Activated CD4-positive, alpha-beta T cell treated with anti-CD3 and anti-CD28 coated beads for 48 hours (primary cell): ENCODE data around the gene ADO.

Source experiments
- DNase-seq: peaks from one replicate; pipeline ENCODE4 v3.0.0-alpha.2; 2020

Gene ADO

DNA sequence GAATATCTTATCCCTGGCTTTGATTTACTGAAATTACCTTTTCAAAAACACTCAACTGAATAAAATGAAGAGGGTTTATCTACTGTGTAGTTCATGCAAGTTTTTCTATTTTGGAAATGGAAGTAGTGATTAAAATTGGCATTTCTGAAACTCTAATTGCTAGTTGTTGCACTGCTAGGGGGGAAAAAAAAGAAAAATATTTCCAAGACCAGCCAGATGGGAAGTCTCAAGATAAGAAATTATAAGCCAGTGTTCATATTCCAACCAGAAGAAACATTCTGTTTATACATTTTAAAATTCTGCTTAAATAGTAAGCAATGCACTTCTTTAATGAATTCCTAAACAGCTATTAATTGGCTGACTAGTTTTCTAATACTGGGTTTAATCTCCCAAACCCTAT is 9.4 kb upstream of the ADO start:
- DNase-seq: no peak

DNA sequence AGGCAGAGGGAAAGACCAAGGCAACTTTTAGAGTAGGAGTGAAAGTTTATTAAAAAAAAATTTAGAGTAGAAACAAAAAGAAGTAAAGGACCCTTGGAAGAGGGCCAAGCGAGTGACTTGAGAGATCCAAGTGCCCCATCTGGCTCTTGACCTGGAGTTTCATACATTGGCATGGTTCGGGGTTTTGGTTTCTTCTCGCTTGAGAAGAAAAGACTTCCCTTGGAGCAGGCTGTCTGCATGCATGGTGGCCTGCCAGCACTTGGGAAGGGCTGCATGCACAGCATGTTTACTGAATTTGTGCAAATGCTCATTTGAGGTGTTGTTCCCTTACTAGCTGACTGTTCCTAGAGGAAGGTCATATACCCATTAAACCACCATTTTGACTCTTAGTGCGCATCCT is 8.8 kb upstream of the ADO start:
- no peak for DNase-seq

DNA sequence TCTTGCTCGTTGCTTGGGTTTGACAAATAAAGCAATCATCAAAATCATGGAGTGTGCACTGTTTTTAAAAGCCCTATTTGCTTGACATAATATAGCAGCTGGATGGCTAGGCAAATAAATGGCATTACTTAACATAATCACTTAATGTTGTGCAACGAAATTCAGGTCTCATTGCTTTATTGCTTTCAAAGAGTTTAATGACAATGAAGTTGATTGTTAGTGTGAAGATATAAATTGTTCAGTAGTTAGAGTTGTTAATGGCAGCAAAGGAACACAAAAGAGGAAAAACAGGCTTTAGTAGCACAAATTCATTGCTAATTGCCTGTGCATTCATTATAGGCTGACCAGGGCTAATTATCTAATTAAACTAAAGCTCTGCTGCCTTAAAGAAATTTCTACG is 7.6 kb upstream of the ADO start:
- DNase-seq: no peak

DNA sequence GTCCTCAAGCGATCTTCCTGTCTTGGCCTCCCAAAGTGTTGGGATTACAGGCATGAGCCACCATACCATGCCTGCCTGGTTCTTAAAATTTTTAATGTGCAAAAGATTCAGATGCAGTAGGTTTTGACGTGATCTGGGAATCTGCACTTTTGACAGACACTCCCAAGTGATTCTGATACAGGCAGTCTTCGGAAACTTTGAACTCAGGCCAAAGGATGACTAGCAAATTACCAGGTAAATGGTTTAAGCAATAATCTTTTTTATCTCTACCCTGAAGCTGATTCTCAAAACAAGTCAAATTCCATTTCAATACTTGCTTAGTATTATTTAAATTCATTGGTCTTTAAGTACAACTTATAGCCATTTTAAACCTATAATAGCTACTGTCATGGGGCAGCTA is 2.6 kb upstream of the ADO start:
- no peak for DNase-seq

DNA sequence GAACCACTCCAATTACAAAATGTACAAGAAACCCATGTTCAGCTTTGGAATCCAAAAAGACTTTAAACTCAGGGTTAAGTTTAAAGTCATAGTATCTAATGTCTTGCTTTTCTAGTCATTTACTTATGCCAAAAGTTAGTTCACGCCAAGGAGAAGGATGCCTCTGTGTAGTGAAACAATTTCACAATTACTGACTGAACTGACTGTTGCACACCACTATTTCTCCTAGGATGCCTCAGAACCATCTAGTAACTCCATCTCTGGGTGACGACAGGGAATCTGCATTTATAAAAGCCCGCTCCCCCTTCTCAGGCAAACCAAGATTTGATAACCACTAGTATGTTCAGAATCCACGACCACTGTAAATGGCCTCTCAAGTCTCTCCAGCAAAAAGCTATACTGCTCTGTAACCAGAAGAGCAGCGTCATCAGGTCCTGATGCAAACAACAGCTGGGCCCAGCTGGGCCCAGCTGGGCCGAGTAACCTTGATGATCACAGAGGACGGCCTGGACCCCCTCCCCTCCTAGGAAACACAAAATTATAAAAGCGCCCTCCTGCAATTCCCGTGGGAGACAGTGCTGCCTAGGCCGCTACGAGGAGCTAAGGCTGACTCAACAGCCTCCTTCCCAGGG is 680 bp upstream of the ADO start:
- DNase-seq: no peak

DNA sequence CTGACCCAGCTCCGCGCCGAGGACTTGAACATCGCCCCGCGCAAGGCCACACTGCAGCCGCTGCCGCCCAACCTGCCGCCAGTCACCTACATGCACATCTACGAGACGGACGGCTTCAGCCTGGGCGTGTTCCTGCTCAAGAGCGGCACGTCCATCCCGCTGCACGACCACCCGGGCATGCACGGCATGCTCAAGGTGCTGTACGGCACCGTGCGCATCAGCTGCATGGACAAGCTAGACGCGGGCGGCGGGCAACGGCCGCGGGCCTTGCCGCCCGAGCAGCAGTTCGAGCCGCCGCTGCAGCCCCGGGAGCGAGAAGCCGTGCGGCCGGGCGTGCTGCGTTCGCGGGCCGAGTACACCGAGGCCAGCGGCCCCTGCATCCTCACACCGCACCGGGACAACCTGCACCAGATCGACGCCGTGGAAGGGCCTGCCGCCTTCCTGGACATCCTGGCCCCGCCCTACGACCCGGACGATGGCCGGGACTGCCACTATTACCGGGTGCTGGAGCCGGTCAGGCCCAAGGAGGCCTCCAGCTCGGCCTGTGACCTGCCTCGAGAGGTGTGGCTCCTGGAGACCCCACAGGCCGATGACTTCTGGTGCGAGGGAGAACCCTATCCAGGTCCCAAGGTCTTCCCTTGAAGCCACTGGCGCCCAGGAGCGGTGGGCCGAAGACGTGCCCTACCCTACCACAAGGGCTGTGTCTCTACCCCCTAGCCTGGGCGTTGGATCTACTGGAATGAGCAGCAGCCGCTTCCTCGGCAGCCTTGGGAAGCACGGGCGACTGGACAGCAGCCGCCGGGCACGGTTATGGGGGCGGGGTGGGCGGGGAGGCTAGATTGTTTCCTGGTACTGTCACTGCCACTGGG is 945 bp downstream of the ADO start:
- DNase-seq: peak; percentile 20

DNA sequence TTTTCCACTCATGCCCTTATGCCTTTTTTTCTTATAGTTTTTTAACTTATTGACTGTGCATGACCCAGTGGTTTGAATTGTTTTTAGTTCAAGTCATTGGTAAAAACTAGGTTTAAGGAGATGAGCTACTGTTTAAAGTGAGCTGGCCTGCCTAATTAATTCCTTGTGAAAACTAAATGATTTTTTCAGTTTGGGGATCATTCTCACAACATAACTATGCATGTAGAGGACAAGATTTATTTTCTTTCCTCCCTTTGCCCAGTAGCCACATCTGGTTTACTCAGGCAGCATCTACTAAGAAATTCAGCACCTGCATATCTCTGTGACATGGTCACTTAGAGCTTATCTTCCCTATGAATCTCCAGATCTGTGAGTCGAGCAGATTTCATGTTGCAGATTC is 1.7 kb downstream of the ADO start:
- no peak for DNase-seq

DNA sequence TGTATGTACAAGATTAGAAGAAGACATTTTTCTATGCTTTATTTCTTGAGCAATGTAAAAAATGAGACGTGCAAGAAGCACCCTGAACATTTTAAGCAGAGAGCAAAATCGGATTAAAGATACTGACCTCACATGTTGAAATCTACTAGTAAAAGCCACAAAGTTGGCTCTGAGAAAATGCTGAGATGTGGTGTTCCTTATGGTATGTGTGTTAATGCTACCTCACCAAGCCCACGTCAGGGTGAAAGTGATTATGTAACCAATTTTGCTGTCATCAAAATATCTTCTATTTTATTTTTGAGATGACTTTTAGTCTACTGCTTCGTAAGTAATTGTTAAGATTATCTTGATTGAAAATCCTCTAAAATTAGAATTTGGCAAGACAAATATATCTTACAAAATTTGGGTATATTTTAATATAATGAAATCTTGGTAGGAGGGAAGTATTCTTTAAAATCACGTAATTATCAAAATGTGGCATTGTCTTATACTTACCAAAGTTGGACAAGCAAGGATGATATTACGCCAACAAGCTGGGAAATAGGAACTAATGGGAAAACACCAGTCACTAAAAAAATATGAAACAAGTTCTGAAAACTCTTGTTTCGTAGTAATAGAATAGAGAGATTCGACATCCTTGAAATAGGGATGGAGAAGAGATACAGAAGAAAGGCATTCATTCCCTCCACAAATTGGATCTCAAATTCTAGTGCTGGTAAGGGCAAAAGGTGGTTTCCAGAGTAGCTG is 5.8 kb downstream of the ADO start:
- no peak for DNase-seq

DNA sequence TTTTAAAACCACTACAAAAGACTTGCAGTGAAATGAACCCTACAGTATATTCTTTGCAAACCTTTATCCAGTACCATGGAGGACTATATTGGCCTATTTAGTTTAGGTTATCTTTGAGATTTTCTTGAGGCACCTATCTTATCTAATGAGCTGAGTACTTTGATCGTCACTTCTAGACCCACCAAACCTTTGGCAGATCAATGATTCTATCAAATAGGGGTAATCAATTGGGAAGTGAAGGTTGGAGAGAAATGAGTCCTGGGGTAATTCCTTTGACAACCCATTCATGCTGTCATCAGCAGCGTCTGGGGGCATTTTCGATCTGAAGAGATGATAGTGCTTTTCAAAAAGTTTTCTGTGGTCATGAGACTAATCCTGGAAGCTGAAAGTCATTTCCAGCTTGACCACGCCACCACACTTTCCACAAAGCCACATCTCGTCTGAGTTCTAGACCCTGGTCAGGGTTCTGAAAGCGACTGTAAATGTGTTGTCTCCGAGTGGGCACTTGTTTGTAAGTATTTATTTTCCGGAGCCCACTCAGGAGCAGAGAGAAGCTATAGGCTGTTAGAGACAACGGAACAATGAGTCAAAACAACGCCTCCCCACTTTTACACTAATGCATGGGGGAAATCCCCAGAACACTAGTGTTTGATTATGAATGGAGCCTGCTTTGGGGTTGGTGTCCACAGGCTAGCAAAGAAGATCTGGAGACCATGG is 6.8 kb downstream of the ADO start:
- peak; percentile 87 for DNase-seq

DNA sequence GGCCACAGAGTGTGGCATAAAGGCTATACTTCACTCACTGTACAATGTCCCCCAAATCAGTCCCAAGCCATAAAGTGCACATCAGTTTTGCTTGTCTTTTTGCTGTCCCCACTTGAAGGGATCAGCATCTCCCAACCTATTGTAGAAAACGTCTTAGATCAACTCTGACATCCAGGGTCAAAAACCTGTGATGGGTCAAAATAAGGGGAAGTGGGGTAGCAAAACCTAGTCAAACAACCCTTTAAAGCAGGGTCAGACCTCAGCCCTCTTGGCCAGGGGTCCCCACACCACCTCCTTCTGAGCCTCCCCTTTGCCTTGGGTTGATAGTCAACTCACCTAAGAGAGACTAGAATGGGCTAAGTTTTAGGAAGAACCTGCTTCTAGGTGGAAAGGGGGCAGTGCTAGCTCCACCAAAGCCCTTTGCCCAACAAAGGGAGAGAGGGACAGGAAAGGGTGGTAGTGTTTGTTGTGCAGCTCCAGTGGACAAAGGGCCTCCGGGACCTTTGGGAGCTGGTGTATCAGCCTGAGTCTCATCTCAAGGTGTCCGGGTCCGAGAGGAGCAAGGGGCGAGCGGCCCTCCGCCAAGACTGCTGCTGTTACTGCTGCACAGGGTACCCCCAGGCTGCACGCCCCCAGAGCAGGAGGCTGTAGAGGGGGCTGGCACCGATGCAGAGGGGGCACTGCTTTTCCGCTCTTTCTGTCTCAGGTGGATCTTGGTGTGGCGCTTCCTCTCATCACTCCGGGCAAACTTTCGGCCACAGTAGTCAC is 8.3 kb downstream of the ADO start:
- DNase-seq: no peak

DNA sequence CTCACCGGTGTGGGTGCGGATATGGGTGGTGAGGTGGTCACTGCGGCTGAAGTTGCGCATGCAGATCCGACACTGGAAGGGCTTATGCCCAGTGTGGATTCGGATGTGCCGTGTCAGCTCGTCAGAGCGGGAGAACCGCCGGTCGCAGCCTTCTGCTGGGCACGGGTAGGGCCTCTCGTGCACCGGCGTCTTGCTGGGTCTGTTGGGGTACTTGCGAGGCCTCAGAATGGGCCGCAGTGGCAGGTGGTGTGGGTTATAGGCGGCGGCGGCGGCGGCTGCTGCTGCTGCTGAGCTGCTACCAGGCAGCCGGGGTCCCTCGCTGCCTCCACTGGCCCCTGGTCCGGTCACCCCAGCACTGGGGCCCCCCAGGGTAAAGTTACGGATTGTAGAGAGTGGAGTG is 8.9 kb downstream of the ADO start:
- DNase-seq: no peak

DNA sequence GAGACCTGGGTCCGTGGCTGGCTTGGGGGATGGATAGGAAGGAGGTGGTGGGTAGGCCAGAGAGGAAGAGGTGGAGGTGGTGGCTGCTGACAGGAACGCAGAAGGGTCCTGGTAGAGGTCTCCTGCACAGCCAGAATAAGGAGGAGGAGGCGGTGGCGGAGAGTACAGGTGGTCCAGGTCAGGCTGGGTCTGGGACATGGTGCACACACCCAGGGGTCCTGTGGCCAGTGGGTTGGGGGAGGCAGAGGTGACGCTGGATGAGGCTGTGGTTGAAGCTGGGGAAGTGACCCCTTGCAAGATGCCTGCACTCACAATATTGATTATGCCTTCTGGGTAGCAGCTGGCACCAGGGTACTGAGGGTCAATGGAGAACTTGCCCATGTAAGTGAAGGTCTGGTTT is 9.5 kb downstream of the ADO start:
- DNase-seq: peak; percentile 11

DNA sequence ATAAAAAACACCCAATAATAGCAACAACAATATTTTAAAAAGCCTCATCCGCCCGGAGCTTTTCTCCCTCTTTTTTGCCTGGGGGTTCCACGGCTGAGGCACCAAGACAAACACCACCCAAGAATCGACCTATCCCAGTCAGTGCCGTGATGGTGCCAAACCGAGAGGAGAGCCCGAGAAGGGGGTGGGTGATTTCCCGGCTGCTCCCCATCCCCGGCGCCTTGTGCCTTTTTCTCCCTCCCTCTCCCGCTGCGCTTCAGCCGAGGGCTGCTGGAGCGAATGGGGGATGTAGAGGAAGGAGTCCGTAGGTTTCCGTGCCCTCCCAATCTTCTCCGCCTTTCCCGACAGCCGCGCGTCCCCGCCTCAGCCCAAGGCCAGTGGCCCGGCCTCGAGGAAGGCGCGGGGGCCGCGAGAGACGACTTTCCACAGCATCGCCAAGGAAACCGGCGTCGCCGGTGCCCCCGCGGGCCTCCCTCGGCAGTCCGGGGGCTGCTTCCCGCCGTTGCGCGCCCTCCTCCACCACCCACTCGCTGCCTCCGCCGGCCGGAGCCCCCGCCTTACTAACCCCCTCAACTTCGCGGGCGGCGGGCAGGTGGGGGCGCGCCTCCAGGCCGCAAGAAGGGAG is 10.3 kb downstream of the ADO start:
- DNase-seq: peak; percentile 37

DNA sequence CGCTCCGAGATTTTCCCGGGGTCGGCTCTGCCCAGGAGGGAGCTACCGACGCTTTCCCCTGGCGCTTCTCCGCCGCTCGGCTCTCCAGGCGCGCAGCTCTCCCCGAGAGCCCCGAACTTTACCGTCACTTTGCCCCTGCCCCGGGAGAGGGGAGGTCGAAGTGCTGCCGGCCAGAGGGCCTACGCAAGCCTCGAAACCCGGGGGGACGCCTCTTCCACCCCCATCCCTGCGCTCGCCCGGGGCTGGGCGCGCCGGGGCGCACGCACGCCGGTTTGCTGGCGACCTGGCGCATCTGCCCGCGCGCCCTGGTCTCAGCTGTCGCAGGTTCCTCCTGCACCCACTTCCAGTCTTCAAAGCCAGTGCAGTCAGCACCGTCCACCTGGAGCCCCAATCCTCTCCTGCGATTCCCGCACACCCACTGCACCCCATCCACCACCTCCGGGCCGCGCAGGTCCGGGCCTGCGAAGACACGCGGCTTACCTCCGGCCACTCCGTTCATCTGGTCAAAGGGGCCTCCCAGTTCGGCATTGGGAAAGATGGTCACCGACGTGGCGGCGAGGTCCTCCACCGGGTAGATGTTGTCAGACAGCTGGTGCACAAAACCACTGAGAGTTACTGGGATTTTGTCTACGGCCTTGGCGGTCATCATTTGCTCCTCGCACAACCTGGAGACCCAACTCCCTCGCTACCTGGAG is 11.0 kb downstream of the ADO start:
- peak; percentile 36 for DNase-seq

DNA sequence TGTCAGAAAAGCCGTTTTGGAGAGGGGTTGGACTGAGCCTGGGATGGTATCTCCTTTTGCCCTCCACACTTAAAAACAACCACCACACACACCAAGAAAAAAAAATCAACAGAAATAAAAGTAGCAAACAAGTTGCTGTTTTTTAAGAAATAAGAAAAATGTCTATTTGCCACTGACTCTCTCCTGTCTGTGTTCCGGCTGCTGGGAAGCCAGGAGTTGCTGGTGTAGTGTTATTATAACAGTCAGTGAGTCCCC is 11.5 kb downstream of the ADO start:
- DNase-seq: no peak

DNA sequence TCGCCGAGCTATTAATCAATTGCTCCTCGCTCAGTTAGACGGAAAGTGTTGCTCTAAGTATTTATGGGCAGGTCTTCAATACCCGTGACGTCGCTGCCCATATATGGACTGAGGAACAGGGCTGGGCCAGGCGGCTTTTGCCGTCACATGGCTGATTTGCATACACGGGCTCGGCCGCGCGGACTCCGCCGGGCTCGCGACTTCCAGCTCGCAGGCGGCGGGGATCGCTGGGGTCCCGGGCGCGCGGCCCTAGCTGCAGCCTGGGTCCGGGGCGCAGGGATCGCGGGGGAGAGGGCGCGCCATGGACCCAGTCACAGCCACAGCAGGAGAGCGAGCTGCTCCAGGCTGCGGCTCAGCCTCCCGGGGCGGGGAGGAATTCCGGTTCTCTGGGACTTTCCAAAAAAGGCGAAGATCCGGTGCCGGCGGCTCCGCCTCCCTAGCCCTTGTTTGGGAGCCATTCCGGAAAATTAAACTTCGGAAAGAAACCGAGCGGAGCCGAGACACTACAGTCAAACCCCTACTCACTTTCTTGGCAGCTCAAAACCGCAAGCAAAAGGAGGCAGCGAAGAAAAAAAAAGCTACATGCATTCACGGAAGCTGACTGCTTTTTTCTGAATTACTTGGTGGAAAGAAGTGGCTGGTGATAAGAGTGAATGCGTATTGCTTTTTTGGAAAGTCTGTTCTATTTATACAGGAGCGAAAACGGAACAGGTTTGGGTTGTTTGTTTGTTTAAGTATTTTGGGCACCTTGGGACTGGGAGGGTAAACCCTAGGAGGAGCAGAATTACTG is 12.0 kb downstream of the ADO start, which contains the start of gene EGR2:
EGR2 (minus strand) TSS at position 36 of the 790 bp plus-strand sequence. CDS start 337 bp downstream, outside the sequence.
- DNase-seq: peak; percentile 96

DNA sequence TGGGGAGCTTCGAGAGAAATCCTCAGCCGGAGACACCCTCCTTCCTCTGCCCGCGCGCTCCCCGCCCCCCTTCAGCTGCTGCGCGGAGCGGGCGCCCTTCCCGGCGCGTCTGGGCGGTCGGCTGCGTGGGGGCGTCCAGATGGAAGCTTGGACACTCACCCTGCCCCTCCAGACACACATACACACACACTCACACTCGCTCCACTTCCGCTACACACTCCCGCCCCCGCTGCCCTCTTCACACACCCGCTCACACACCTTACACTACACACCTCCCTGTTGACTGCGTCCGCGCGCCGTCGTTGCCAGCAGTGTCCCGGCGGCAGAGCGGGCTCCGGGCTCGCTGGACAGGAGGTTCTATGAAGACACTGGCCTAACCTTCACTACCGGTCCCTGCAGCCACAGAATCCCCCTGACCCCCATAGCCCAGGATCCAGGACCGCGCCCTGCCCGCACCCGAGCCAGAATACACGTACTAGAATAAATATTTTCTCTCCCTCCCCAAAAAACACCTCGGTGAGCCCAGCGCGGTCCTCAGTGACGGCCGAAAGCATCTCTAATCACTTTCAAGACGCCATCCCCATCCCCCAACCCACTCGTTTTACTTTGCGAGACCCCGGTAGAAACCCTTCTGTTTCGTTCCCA is 12.7 kb downstream of the ADO start:
- peak; percentile 73 for DNase-seq

DNA sequence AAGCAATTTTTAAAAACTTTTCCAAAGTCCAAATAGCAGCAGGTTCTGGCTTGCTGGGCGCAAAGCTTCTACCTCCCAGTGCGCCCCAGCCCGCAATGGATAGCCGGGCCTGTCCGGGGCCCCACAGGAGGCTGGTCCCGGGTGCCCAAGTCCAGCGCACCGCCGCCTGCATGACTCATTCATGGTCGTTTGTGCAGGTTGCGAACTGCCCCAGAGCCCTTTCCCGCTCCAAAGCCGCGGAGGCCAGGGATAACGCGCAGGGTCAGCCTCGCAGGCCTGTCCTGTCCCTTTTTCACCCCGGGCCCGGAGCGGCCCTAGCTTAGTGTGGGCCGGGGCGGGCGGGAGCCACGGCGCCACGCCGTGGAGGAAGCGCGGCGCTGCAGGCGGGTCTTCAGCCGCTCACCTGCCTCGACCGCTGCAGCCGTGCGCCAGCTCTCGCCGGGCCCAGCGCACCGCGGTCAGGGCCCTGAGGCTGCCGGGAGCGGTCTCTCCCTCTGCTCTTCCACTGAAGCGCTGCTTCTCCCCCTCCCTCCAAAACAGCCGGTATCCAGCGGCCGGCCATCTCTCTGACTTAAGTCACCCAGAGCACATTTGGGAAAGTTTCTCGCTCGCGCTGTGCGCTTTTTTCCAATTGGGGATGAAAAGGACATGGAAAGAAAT is 13.4 kb downstream of the ADO start:
- DNase-seq: peak; percentile 78

DNA sequence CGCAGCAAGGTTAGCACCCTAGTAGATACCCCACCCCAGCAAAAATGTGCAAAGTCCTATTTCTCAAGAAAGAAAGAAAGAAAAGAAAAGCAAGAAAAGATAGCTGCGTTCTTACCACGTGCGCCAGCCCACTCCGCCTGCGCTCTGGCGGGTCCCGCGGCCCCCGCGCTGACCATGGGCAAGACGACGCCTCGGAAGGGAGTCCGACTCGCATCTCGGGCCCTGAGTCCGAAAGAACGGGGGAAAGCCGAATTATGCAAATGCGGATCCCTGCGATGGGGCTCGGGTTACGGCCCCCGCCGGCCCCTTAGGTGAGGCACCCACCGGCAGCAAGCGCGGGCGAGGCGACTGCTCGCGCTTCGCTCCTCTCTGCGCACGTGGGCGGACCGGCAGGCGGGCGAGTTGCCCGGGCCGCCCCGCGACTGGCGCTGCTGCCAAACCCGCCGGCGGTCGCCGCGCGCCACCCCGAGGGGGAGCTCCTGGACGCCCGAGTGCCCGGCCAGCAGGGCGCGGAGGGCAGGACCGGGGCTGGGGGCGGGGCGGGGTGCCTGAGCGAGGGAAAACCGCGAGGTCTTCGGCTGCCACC is 14.0 kb downstream of the ADO start:
- peak; percentile 76 for DNase-seq
